NCI-H460 (cell line): ENCODE data around the gene ITPR2. TPM values are rescaled to one million over a fixed set of nuclear protein-coding genes. Genes with fewer than 3 reads are reported as not detected.
"Not testable (repeated sequence)": the region's sequence is repeated elsewhere in the genome, so short reads cannot be mapped to it uniquely, and the experiment has no call there.

Source experiments
- DNase-seq: peaks from one replicate; pipeline ENCODE4 v3.0.0-alpha.2; 2016; ENCODE audit warnings: low read depth; ENCODE audit errors: extremely low read depth
- total RNA-seq: library from RNA; depleted of rRNA; stranded (reverse); fragments of >200 nt; shearing (Covaris generic); gene quantifications from 2 replicates; pipeline ENCODE4 v1.2.3, GENCODE V29; 2014

Gene ITPR2
- total RNA-seq, 1 experiment from 2014 or later: 5.5 TPM

DNA sequence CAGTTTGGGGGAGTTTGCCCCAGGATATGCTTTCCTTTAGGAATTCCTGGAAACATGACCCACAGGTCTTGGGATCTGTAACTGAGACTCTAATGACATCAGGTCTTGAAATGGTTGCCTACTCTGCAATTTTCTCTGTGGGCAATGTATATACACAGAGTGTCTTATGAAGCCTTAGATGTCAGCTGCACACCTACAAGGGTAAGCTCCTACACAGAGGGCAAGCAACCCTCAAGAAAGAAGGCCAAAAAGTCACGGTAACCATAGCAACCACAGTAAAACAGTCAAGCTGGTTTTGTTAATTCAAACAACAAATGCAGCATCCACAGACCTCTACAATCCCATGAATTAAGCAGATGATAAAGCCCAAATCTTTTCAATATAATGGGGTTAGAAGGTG, 344.6 kb downstream of the ITPR2 start:
- DNase-seq: no peak

DNA sequence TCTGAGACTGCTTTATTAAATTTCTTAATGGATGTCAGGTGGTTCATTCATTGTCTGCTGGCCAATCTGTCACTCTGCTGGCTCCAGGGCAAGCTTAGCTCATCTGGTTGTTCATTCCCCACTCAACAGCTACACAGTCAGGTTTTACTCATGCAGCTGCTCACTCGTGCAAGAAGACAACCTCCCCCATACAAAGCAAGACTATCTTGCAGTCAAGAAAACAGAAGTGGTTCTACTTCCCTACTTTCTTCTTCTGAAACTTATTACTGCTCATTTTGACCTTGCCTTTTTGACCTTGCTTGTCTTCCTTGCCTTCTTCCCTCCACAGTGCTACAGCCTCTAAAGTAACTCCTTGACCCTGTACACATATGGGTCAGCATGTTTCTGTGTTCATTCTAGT, 359.7 kb downstream of the ITPR2 start:
- DNase-seq: no peak

DNA sequence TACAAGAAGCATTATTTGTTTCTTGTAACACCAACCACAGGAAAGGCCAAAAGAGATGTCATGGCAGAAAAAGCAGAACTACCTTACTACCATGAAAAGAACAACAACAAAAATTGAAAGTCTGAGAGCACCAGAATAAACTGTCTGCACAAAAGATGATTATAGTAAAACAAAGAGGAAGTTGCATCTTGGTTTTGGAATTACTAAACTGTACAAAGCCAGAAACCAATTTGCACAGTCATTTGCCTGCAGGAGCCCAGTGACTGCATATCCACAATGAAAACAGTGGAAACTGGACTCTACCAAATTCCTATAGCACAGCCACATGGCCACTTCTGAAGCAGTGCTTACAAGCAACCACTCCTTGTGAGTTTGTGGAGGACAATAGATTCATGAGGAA, 361.4 kb downstream of the ITPR2 start:
- DNase-seq: no peak

DNA sequence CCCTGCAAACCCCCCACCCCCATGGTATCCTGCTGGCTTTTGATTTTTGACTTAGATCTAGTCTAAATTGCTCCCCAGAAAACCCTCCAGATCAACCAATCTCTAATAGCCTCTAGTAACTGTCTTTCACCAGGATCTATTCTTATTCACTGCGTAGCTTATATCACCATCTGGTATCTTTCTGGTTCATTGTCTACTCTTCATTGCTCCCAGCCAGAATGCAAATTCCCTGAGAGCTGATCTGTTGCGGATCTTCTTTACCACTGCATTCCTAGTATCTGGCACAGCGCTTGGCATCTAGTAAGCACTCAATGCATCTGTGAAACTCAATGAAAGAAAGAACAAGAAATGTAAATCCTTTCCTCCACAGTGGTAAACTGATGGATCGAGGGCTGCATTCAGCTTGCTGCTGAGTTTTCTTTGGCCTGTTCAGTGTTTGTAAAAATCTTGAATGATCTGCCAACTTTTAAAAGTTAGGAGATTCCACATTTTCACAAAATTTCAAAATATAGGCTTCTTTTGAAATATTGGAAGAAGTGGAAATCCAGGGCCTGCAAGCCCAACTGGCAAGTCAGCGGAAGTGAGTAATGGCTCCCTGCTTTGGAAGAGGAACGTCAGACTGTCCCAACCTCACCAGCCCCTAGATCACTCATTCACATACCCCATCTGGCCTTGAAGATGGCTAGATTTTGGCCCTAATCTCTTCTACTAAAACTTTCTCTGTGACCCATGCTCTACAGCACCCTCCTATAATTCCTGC, 363.4 kb downstream of the ITPR2 start:
- no peak for DNase-seq

DNA sequence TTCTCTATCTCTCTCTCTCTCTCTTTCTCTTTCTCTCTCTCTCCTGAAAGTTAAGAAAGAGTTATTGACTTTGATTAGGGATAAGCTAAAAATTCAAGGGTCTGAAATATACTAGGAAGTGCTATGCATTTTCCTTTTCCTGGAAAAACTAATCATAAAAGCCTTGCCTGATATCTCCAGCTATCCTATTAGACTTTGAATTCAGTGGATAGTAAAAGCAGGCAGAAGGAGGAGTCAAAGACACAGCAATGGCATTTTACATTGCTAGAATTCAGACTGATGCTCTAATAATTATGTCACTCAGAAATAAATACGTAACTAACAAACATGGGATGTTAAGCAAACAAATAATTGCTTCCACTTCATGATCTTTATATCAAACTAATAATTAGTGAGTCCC, 365.6 kb downstream of the ITPR2 start:
- DNase-seq: no peak

DNA sequence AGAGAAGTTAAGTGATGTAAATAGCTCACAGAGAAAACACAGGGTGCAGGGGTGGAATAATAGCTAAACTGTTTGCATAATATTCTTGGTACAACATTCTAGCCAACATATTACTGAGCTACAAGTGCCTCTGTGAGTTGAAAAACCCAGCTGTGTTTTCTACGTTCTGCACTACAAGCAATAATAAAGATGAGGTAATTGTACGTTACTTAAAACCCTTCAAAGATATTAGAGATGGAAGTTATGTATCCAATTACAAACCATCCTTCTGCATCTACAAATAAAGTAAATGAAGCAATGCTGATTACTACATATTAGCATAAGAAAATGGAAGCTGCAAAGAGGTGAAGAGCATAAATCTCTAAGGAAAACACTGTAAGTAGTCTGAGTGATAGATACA, 366.3 kb downstream of the ITPR2 start:
- no peak for DNase-seq

DNA sequence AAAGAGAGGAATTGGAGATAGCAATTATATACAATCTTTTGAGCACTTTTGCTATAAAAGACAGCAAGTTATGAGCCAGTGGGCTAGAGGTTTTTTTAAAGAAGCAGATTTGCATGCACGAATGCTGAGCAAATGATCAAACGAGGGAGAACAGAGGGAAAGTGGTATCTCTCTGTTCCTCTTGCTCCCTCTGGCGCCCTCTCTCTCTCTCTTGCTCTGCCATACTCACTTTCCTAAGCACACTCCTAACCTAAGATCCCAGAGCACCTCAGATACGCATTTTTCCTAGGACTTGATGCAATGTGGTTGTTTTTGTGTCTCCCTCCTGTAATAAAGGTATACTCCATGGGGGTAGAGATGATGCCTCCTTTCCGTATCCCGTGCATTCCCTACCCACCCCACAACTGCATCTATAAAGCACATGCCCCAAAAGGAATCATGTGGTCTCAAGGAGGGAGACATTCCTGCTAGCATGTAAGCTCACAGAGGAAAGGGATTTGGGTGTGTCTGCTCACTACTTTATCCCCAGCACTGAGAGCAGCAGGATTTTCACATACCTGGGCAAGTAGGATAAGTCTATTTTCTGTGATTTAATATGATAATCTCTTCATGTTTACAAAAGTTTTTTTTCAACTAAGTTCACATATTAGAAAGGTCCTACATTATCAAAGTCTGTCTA, 367.4 kb downstream of the ITPR2 start:
- DNase-seq: no peak

DNA sequence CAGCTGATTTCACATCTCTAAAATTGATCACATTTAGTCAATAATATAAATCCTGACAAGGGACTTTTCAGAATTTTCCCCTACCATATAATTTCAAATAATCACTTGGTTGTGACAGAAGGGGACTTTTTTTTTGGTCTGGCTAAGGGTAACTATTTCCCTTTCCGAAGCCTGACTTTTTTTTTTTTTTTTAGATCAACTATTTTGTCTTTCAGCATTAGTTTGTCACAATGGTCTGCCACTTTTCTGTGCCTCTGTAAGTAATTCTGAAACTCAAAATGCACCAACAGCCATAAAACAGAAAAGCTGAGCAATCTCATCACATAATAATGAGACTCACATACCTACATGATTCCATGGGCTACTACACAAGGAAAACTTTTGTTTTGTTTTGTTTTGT, 371.2 kb downstream of the ITPR2 start:
- DNase-seq: no peak

DNA sequence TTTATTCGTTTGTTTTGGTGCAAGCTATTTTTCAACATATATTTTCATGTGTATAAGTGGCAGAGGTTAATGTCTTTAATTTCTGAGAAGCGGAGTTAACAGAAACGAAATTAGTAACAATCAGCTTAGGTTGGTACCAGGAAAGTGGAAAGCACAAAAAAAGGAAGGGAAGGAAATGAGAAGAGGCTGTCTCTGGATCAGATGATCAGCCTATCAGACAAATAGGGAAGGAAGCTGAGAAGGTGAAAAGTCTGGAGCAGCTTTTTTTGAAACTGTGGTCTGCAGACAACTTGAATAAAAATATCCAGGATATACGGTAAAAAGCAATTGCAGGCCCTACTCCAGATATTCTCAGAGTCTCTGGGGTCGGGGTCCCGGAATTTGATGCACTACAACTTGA, 372.6 kb downstream of the ITPR2 start:
- DNase-seq: no peak

DNA sequence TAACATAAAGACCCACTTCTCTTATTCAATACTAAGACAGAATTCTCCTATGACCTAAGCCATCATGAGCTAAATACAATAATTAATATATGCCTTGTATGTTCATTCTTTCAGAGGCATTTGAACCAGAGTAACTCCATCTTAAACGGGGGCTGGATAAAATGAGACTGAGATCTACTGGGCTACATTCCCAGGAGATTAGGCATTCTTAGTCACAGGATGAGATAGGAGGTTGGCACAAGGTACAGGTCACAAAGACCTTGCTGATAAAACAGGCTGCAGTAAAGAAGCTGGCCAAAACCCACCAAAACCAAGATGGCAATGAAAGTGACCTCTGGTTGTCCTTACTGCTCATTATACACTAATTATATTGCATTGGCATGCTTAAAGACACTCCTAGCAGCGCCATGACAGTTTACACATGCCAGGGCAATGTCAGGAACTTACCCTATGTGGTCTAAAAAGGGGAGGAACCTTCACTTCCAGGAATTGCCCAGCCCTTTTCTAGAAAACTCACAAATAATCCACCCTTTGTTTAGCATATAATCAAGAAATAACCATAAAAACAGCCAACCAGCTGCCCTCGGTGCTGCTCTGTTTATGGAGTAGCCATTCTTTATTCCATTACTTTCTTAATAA, 376.9 kb downstream of the ITPR2 start:
- no peak for DNase-seq

DNA sequence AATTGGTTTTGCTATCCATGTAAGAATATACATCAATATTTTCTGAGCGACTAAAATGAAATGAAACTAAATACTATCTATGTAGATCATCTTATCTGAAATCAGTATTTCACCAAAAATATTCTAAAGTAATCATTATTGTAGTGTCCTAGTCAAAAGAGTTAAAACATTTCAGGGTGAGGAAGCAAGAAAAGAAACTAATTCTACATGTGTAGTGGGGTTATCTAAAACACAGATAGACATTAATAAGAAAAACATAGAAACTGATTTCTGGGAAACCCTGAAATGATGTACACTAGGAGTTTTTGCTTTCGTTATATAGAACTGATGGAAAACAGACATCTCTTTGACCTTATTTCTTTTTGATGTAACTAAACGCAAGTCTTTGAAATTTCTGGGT, 379.7 kb downstream of the ITPR2 start:
- no peak for DNase-seq

DNA sequence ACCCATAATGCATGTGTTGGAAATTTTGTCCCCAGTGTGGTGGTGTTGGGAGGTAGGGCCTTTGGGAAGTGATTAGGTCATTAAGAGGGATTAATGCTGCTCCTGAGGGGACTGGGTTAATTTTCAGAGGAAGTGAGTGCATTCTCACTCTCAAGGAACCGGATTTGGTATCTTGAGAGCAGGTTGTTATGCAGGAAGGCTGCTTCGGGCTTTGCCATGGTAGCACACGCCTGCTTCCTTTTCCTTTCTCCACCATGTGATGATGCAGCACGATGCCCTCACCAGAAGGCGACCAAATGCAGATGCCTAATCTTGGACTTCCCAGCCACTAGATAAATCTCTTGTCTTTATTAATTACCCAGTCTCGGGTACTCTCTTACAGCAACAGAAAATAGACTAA, 380.5 kb downstream of the ITPR2 start:
- DNase-seq: no peak

DNA sequence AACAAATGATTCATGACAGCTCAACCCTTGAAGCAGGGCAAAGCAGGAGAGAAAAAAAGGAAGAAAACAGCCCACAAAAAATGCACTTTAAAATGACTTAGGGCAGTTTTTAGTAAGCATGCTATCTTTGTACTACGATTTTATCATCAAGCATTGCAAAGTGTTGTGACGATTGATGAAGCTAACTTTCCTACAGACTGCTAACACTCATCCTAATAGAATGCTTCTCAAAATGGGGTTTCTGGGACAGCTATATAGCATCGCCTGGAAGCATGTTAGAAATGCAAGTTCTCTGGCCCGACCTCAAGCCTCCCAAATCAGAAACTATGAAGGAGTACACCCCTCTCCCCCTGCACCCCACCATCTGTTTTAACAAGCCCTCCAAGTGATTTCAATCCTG, 381.2 kb downstream of the ITPR2 start:
- no peak for DNase-seq

DNA sequence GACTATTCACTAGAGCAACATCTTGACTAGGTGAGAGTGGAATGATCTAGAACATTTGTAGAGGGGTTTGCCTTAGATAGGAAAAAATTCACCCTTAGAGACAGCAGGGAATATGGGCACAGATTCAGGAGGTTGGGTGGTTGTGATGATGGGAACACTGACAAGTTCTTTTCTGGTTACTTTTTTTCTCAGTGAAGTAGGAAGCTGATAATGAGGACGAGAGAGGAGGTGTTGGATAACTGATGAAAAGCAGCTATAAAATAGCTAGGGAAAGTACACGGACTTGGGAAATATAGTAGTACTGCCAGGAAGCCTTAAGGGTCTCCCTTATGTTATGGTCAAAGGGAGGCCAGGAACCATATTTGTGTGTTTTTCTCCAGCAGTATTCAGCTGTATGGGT, 387.1 kb downstream of the ITPR2 start:
- no peak for DNase-seq

DNA sequence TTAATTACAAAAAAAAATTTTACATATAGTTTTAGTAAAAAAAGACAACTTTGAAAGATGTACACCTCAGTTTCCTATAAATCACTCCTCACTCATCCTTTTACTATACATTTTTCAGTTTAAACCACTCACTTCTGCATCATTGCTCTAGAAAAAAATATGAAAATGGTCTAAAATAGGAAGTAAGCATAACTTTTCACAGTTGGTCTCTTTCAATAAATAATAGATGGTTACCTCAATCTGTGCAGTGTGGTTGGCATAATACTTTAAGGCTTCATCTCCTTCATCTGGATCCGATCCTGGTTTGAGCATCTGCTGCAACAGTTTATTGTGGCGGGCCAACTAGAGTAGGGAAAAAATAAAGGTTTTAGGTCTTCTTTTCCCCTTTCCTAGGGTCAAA, 389.7 kb downstream of the ITPR2 start:
- DNase-seq: no peak

DNA sequence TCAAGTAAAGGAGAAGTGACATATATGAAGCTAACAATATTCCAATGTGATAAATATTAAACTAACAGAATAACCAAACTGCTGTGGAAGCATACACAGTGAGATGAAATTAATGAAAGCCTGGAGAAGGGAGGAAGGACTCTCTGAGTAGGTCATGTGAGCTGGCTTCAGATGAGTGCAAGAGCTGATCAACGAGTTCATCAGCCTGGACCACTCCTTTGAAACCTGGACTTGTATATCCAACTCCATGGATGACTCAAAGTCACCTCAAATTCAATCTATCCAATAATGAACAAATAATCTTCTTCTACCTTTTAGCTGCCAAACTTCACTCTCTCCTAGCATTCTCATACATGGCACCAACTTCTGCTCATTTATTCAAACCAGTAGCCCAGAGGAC, 391.6 kb downstream of the ITPR2 start:
- DNase-seq: no peak

DNA sequence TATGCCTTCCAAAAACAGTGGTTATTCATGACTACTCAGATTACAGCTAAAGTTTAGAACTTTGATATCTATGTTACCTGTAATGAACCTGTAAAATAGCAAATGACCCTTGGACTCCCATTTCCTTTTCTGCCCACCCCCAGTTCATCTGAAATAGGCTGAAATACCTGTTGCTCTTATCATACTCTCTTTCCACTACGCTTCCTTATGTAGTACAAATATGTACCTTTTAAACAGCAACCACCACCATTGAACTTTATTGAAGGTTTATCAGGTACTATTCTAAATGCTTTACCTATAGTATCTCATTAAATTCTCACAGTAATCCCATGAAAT, 398.0 kb downstream of the ITPR2 start:
- DNase-seq: no peak

DNA sequence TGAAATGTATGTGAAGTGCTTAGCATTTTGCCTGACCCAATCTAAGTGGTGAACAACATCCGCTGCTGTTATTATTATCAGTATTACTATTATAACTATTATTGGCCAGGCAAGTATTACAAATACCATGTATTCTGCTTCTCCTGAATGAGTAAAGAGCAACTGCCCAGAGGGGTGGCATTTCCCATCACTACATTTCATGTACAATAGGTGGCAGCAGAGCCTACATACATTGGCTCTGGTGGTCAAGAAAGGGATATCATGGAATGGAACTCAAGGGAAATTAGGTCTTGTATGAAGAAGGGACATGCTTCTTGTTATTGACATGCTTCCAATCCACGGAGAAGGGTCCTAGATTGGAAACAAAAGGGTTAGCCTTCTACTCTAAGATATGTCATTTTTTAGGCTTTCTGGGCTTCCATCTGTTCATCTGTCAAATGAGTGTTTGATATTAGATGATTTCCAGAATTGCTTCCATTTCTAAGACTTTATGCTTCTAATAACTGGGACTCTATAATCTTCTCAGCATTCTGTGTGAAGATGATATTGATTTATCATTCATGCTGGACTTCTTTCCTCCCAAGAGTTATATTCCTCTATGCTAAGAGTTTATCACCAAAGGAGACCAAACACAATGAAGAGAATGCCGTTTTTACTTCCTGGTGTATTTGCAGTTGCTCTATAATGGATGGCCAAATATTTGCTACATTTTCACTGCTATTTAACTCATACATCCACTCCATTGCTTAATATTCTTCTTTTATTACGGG, 398.5 kb downstream of the ITPR2 start:
- peak; percentile 32 for DNase-seq

DNA sequence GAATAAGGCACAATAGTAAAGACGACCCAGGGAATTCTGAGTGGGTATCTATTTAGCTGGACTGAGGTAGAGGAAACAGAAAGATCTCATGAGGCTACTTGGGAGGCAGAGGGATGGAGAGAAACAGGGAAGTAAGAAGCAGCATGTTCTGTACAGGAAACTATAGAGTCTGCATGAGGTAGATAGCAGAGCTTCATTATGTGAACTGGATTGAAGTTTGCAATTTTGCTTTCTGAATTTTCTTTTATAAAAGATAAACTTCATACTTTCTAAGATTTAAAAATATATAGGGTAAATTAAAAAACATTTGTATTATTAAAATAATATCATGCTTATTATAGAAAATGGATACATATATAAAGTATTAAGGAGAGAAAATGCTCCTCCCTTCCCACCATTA, 399.3 kb downstream of the ITPR2 start:
- DNase-seq: not testable (repeated sequence)

DNA sequence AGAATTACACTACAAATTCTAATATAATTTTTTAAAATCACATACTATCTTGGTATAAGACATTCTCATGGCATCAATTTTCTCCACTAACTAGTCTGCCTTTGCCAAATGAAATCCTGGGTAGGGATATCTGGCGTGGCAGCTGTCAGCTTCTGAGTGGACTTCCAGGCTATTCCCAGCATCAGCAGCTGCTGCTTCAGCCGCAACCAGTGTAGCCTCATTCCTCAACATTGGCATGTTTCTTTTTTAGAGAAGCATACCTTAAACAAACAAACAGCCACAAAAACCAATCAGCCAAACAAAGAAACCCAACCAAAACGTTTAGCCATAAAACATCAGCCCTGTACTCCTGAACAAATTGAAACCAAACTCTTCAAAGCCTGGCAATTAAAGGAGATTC, 401.8 kb downstream of the ITPR2 start:
- no peak for DNase-seq

DNA sequence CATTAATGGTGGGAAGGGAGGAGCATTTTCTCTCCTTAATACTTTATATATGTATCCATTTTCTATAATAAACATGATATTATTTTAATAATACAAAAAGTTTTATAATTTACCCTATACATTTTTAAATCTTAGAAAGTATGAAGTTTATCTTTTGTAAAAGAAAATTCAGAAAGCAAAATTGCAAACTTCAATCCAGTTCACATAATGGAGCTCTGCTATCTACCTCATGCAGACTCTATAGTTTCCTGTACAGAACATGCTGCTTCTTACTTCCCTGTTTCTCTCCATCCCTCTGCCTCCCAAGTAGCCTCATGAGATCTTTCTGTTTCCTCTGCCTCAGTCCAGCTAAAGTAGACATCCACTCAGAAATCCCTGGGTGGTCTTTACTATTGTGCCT, 402.4 kb downstream of the ITPR2 start:
- DNase-seq: not testable (repeated sequence)
